ENCODE data around the gene CHDH. TPM values are rescaled to one million over a fixed set of nuclear protein-coding genes. Genes with fewer than 3 reads are reported as not detected.

Gene CHDH
- total RNA-seq, 3 donors from 2014 or later (not counting 1 experiment from before 2014, with no cell fraction given), result 0.02 to 1.6 (median 0.09) TPM

DNA sequence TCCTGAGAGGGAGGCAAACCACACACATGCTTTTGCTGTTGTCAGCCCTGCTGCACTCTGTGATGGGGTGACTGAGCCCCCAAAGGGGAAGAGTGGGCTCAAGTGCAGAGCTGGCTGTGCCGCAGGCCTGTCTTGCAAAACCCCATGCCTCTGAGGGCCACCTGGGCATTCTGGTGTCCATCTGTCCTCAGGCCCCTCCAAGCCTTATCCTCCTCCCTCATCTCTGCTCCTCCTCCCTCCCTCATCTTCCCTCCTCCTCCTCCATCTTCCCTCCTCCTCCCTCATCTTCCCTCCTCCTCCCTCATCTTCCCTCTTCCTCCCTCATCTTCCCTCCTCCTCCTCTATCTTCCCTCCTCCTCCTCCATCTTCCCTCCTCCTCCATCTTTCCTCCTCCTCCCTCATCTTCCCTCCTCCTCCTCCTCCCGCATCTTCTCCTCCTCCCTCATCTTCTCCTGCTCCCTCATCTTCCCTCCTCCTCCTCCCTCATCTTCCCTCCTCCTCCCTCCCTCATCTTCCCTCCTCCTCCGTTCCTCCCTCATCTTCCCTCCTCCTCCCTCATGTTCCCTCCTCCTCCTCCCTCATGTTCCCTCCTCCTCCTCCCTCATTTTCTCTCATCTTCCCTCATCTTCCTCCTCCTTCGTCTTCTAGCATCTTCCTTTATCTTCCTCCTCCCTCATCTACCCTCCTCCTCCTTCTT is 40.6 kb downstream of the CHDH start:
- H3K9me3 Mint-ChIP-seq, result no peaks in the 10 kb centered on the region
- H3K36me3 Mint-ChIP-seq, result no peaks in the 10 kb centered on the region
- no peaks in the 10 kb centered on the region for H3K9me3 ChIP-seq (ENCODE audit: control insufficient read depth, insufficient read depth, low read length)
- no peaks in the 10 kb centered on the region for H3K36me3 ChIP-seq (ENCODE audit: control insufficient read depth, insufficient read depth, low read length)
- ATAC-seq (no peak), DNase-seq (no peak)
- no peaks in the 10 kb centered on the region for H3K4me1 ChIP-seq (ENCODE audit: control insufficient read depth, insufficient read depth, low read length)
- no peak overlapping the region for H3K4me3 Mint-ChIP-seq
- H3K27me3 ChIP-seq (ENCODE audit: control insufficient read depth, insufficient read depth, low read length), result no peaks in the 10 kb centered on the region
- H3K27me3 Mint-ChIP-seq (ENCODE audit: low read depth in 2 of 2), result peaks cover 0 to 3% of the 10 kb centered on the region in 2 donors
- 80% methylated on average over 4 of the region's 4 CpGs for WGBS (ENCODE audit: insufficient coverage)
- no peak overlapping the region for H3K4me3 ChIP-seq (ENCODE audit: low read length)
- H3K27ac ChIP-seq (ENCODE audit: low read length), result no peak overlapping the region
- H3K27ac Mint-ChIP-seq, result no peak overlapping the region
- intact Hi-C loops (cut with micrococcal nuclease), result no loop called here
- no peaks in the 10 kb centered on the region for H3K4me1 Mint-ChIP-seq
- TF ChIP-seq, protein P1, sequence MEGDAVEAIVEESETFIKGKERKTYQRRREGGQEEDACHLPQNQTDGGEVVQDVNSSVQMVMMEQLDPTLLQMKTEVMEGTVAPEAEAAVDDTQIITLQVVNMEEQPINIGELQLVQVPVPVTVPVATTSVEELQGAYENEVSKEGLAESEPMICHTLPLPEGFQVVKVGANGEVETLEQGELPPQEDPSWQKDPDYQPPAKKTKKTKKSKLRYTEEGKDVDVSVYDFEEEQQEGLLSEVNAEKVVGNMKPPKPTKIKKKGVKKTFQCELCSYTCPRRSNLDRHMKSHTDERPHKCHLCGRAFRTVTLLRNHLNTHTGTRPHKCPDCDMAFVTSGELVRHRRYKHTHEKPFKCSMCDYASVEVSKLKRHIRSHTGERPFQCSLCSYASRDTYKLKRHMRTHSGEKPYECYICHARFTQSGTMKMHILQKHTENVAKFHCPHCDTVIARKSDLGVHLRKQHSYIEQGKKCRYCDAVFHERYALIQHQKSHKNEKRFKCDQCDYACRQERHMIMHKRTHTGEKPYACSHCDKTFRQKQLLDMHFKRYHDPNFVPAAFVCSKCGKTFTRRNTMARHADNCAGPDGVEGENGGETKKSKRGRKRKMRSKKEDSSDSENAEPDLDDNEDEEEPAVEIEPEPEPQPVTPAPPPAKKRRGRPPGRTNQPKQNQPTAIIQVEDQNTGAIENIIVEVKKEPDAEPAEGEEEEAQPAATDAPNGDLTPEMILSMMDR (IDR thresholded peaks at IDR 0.05), result no peak

DNA sequence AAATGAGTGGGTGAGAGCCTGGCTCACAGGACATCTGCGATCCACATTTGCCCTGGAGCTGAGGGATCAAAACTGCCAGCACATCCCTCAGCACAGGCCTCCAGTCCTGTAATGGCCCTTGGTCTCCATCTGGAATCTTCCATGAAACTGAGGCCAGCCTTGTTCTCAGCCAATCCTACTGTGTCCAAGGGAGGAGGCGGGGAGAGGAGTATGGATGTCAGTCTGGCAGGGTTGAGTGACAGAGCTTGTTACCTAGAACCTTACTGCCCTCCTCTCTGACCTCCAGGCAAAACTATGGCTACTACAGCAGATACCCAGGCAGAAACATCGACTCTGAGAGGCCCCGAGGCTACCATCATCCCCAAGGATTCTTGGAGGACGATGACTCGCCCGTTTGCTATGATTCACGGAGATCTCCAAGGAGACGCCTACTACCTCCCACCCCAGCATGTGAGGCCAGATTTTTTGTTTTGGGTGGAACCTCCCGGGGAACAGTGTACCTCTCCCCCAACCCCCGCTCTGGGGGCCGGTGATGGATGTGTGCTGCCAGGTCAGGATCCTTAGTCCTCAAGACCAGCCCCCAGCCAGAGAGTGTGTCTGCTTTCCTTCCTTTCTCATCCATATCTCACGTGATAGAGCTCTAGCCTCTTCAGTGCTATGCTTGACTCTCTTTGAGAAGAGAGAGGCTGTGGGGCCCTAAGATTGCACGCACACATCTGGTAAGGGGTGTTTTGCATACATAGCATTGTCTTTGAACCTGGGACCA is 41.3 kb downstream of the CHDH start:
- 89% methylated on average over 12 of the region's 14 CpGs for WGBS (ENCODE audit: insufficient coverage)
- no peak overlapping the region for H3K27ac ChIP-seq (ENCODE audit: low read length)
- Mint-ChIP-seq H3K36me3 (no peaks in the 10 kb centered on the region), H3K4me3 (no peak overlapping the region), H3K27ac (no peak overlapping the region), H3K27me3 (ENCODE audit: low read depth in 2 of 2) (peaks cover 0 to 3% of the 10 kb centered on the region in 2 donors), H3K9me3 (no peaks in the 10 kb centered on the region), H3K4me1 (no peaks in the 10 kb centered on the region)
- no peak overlapping the region for H3K4me3 ChIP-seq (ENCODE audit: low read length)
- H3K27me3 ChIP-seq (ENCODE audit: control insufficient read depth, insufficient read depth, low read length), result no peaks in the 10 kb centered on the region
- no peaks in the 10 kb centered on the region for H3K9me3 ChIP-seq (ENCODE audit: control insufficient read depth, insufficient read depth, low read length)
- TF ChIP-seq, protein P1 (IDR thresholded peaks at IDR 0.05), result no peak
- no peaks in the 10 kb centered on the region for H3K36me3 ChIP-seq (ENCODE audit: control insufficient read depth, insufficient read depth, low read length)
- intact Hi-C loops (cut with micrococcal nuclease), result no loop called here
- no peaks in the 10 kb centered on the region for H3K4me1 ChIP-seq (ENCODE audit: control insufficient read depth, insufficient read depth, low read length)
- DNase-seq, result no peak
- ATAC-seq, result no peak

DNA sequence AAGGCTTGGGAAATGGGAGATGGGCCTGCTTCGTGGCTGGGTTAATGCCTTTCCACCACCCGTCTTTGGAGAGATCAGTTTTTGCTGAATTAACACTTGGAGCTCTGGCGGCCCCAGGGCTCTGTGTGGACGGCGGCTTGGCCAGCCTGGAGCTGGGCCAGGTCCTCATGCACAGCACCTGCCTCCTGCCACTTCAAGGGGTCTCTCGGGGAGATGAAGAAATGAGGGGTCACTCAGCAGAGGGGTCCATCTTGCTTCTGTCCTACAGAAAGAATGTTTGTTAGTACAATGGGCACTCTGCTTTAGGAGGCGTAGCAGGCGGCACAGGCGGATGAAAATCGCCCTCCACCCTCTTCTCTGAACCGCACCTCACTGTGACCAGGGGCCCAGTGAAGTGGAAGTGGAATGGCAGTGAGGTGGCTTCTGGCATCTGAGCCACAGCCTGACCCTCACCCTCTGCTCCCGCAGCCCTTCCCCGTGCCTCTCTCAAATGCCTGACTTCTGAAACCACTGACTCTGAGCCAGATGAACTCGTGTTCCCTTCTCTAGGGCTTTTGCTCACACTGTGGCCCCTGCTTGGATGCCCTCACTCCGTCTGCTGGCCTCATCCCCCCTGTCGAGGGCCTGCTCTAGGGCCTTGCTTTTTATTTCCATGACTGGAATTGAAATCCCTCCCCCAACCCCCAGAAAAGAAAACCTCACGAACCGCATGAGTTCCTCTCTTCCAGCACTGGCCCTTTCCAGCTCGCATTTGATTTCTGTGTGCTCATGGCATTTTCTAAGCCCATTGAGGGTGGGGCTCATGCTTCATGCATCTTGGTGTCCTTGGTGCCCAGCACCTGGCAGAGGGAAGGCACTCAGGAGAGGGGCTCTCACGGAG is 42.2 kb downstream of the CHDH start:
- peaks cover 0 to 3% of the 10 kb centered on the region in 2 donors for H3K27me3 Mint-ChIP-seq (ENCODE audit: low read depth in 2 of 2)
- H3K4me3 ChIP-seq (ENCODE audit: low read length), result no peak overlapping the region
- no peak for ATAC-seq
- intact Hi-C loops (cut with micrococcal nuclease), result no loop called here
- no peaks in the 10 kb centered on the region for H3K9me3 ChIP-seq (ENCODE audit: control insufficient read depth, insufficient read depth, low read length)
- no peaks in the 10 kb centered on the region for H3K4me1 ChIP-seq (ENCODE audit: control insufficient read depth, insufficient read depth, low read length)
- H3K27ac ChIP-seq (ENCODE audit: low read length), result no peak overlapping the region
- 77% methylated on average over 20 of the region's 20 CpGs for WGBS (ENCODE audit: insufficient coverage)
- no peak overlapping the region for H3K27ac Mint-ChIP-seq
- H3K36me3 ChIP-seq (ENCODE audit: control insufficient read depth, insufficient read depth, low read length), result no peaks in the 10 kb centered on the region
- H3K27me3 ChIP-seq (ENCODE audit: control insufficient read depth, insufficient read depth, low read length), result no peaks in the 10 kb centered on the region
- H3K36me3 Mint-ChIP-seq, result no peaks in the 10 kb centered on the region
- no peak for DNase-seq
- TF ChIP-seq, protein P1 (IDR thresholded peaks at IDR 0.05), result no peak
- H3K4me3 Mint-ChIP-seq, result no peak overlapping the region
- H3K4me1 Mint-ChIP-seq, result no peaks in the 10 kb centered on the region
- no peaks in the 10 kb centered on the region for H3K9me3 Mint-ChIP-seq
